ENCODE data around the gene GPSM1.

GPSM1 gene

DNA sequence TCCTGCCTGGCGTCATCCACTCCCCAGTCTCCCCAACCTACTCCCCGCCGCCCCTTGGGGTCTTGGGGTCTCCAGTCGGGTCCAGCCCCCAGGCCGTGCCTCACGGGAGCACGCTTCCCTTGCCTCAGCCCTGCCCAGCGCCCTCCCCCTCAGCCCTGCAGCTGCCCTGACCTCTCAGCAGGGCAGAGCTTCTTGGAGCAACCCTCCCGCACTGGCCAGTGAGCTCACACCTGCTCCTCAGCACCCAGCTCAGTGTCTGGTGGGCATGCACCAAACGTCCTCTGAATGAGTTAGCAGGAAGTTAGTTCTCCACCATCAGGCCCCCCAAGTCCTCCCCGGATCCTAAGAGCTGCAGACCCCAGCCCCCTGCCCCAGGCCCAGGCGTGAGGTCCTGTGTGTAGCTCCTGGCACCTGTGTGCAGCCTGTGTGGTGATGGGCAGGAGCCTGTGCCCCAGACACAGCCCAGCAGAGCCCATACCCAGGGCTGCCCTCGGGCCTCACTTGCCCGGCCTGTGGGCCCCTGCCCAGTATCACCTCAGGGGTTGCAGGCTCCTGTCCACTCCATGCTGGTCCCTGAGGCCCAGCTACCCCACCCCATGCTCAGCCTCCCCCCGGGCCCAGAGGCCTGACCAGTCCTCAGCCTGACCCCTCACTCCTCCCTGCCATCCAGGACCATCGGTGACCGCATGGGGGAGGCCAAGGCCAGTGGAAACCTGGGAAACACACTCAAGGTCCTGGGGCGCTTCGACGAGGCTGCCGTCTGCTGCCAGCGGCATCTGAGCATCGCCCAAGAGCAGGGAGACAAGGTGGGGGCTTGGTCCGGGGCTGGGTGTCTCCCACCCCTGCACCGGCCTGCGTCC lies 8.2 kb downstream of the GPSM1 start:
- no peak for DNase-seq

DNA sequence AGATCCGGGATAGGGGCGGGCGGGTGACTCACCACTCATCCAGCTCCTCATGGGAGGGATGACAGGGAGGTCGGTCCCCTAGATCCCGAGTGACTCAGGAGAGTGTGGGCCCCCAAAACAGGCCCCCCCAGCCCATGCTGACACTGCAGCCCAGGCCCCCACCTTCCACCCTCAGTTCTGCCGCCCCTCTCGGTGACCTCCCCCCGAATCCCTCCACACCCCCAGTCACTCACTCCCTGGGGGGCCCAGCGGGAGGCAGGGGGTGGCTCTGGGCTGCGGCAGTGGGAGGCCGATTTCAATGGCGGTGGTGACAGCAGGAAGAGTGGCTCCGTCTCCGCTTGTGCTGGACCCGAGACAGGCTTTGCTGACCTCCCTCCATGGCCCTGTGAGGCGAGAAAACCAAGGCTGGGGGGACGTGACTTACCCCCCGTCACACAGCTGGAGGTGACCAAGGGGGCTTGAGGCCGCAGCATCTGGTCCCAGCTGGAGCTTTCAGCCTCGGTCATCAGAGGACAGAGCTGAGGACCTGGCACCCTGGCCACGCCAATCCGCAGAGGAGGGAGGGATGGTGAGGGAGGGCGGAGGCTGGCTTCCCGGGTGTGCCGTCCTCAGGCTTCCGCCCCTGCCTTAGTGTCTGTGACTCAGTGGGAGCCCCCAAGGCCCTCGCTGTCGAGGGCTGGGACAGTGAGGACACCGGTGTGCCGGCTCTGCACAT lies 9.0 kb downstream of the GPSM1 start:
- no peak for DNase-seq

DNA sequence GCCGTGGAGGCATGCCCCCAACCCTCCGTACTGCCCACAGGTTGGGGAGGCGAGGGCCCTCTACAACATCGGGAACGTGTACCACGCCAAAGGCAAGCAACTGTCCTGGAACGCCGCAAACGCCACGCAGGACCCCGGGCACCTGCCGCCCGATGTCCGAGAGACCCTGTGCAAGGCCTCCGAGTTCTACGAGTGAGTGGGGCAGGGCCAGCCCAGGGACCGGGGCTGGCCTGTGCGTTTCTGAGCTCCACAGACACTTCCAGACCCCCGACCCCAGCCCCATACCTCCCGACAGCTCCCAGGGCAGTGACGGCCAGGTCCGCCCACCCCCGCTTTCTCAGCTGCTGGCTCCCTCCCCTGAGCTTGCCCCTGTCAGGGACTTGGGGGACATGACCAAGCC lies 9.5 kb downstream of the GPSM1 start:
- DNase-seq, result no peak

DNA sequence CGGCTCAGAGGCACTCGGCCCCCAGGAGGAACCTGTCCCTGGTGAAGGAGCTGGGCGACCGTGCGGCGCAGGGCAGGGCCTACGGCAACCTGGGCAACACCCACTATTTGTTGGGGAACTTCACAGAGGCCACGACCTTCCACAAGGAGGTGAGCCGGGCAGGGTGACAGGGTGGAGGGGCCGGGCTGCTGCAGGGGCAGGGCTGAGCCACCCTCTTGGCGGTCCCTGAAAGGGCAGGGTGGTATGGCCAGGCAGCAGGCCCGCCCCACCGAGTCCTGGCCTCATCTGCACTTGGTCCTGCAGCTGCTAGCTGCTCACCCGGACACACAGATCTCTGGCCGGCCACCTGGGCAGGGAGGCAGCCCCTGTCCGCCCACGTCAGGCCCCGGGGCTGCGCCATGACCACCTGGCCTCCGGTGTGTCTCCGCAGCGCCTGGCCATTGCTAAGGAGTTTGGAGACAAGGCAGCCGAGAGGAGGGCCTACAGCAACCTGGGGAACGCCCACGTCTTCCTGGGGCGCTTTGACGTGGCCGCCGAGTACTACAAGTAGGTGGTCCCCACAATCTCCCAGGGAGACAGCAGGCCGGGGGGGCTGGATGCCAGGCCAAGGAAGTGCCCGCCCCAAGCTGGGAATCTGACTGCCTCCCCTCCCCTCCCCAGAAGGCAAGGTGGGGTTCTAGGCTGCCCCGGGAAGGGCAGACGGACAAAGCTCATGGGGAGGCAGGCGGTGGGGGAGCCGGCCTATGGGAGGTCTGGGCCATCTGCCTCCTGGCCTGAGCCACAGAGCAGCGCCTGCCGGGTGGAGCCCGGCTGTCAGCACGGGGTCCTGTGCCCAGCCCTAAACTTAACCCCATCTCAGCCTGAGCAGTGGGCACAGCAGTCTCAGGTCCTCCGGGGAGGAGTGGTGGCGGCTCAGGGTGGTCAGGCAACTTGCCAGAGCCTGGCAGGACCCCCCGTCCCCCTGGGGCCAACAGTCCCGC lies 10.4 kb downstream of the GPSM1 start:
- no peak for DNase-seq

GRCh38 chr9:136338511-136338910 lies 11.2 kb downstream of the GPSM1 start:
- DNase-seq, result no peak

- peak; percentile 44 to 52 for DNase-seq
These were observed 12.0 kb downstream of the GPSM1 start for GRCh38 chr9:136339173-136339957.

DNA sequence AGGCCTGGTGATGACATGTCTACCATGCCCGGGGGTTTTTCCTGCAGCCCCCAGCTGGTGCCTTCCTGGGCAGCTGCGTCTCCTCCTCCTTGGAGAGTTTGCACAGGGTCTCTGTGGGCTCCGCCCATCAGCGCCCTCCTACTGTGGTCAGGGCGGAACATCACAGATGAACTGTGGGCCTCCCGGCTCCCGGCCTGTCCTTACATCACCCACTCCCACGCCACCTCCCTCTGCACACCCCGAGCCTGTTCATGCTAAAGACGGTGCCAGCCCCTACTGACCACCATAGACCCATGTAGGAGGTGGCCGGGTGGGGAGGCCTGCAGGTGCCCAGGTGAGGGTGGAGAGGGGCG lies 12.6 kb downstream of the GPSM1 start:
- no peak for DNase-seq

DNA sequence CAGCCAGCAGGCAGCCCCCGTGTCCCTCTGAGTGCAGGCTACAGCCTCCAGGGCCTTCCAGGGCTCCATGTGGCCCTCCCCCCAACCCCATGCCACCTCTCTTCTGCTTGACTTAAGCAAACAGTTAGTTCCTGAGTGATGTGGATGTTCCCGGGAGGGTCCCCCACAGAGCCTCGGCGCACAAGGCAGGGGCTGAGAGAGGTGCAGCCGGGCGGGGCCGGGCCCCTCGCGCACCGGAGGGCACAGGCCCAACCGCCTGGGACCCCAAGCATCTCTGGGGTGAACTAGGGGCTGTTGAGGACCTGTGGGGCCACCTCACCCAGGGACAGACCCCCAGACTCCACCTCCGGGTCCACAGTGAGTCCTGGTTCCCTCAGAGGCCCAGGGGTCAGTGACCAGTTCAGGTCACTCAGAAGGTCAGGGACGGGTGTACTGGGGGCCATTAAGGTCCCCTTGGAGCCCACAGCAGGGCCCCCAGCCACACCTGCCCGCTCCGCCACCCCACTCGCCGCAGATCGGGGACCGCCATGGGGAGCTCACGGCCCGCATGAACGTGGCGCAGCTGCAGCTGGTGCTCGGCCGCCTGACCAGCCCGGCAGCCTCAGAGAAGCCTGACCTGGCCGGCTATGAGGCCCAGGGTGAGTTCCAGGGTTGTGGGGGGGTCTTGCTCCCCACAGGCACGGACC lies 13.2 kb downstream of the GPSM1 start:
- no peak for DNase-seq

- DNase-seq, result no peak
These were observed 13.8 kb downstream of the GPSM1 start for GRCh38 chr9:136341042-136341655.

DNA sequence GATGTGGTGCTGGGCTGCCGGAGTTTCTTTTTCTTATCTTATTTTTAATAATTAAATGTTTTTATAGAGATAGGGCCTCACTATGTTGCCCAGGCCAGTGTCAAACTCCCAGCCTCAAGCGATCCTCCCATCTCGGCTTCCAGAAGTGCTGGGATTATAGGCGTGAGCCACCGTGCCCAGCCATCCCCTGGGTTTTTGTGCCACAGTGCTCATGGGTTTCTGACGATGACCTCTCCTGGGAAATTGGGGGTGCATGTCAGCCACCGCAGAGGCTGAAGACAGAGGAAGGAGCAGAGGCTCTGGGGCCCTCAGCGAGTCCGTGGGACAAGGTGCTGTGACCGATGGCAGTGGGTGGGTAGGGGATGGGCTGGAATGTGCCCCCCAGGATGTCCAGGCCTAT lies 14.4 kb downstream of the GPSM1 start:
- no peak for DNase-seq

- peak; percentile 63 to 76 for DNase-seq
These were observed 15.1 kb downstream of the GPSM1 start for GRCh38 chr9:136342181-136343120.

- DNase-seq, result no peak
These were observed 16.0 kb downstream of the GPSM1 start for GRCh38 chr9:136343121-136343883.

DNA sequence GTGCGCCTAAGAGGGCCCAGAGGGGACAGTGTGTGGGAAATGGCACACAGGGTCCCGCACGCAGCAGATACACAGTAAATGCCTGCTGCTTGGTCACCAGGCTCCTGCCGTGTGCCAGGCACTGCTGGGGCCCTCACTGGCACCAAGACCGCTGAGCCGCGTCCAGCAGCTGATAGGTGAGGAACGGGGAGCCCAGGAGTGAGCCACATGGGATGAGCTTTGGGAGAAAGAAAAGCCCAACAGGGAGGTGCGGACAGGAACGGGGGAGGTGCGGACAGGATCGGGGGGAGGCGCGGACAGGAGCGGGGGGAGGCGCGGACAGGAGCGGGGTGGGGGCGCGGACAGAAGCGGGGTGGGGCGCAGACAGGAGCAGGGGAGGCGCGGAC lies 16.5 kb downstream of the GPSM1 start:
- no peak for DNase-seq

DNA sequence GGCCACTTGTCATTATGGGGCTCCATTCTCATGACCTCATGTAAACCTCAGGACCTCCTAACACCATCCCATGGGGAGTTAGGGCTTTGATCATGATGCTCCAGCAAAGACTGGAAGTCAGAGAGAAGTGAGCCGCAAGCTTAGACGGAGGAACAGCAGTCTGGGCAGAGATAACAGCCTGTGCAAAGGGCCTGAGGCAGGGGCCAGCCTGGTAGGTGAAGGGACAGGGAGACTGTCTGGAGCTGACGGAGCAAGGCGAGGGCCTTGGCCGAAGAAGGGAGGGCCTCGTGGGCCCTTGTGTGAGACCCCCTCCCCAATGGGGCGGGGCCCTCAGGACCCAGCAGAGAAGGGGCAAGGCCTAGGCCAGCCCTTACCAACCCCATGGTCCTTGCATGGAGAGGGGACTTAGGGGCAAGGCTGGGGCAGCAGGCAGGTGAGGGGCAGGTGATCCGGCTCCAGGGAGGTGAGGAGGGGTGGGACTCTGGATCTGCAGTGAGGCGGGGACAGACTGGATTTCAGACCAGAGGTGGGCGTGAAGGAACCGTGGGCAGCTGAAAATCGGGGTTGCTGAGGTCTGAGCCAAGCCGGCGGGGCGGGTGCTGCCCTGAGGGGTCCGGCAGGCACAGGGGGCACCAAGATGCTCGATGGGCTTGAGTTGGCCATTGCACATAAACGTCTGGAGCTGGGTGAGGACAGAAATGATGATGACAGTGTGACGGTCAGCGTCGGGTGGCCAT lies 17.4 kb downstream of the GPSM1 start:
- DNase-seq, result no peak

GRCh38 chr9:136345281-136346156 lies 18.2 kb downstream of the GPSM1 start:
- no peak for DNase-seq

DNA sequence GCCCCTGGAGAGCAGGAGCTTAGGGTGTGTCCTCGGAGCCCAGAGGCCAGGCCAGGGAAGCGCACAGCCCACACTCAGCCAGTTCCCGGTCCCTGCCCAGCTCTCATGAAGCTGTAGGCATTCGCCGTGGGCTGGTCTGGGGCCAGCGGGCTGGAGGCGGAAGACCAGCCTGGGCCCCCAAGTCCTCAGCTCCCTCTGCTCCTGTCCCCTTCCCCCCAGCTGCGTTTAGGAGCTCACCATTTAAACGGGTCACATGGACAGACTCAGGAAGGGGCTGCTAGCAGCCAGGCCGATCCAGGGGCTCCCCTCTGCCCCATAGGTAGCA lies 18.8 kb downstream of the GPSM1 start:
- DNase-seq, result no peak

DNA sequence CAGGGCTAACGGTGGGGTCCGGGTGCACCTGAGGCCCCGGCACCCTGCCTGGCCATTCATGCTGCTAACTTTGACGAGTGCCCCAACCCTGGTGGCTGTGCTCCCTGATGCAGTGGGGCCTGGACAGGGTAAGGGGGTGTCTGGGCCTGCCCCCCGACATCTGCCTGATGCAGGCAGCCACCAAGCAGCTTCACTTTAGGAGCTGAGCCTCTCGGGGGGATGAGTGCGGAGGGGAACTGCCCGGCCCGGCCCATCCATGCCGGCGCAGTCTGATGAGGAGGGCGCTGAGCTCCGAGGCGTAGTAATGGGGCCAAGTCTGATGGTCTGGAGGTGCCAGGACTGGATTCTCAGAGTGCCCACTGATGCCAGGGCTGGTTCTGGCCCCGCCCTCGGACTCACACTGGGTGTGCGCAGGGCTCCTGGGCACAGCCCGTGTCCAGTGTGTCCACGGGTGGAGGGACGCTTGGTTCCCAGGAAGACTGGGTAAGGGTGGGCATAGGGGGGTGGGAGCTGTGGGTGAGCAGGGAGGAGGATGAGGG lies 19.7 kb downstream of the GPSM1 start:
- no peak for DNase-seq

Data from stimulated activated CD4-positive, alpha-beta T cell treated with anti-CD3 and anti-CD28 coated beads, Interleukin-2, amount 100 ng/mL, for 24 hours (primary cell).